TTC549 (cell line): ENCODE measurements around the gene SPOUT1.
A peak's percentile ranks its signal among the peaks of the same experiment; 100 is the strongest.

Experiments
- FAIRE-seq: peaks from 2 replicates; lab custom pipeline; 2012; peaks lifted over from hg19 to GRCh38; lab: Jason Lieb, UNC

The SPOUT1 gene

GRCh38 chr9:128836509-128837145 is 7.0 kb upstream of the SPOUT1 start:
- no peak for FAIRE-seq

GRCh38 chr9:128835246-128836210 is 5.9 kb upstream of the SPOUT1 start:
- no peak for FAIRE-seq

DNA sequence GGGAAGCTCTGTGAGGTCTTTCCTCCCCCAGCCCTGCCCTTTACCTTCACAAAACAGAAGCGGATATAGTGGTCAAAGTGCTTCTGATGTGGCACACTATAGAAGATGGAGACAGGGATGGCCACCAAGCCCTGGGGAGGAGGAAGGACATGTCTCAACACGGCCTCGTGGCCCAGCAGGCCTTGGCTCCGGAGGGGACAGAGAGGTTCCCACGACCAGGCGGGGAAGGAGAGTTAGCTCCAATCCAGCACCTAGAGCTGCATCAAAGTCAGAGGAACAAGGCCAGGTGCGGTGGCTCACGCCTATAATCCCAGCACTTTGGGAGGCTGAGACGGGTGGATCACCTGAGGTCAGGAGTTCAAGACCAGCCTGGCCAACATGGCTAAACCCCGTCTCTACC is 4.1 kb upstream of the SPOUT1 start:
- no peak for FAIRE-seq

DNA sequence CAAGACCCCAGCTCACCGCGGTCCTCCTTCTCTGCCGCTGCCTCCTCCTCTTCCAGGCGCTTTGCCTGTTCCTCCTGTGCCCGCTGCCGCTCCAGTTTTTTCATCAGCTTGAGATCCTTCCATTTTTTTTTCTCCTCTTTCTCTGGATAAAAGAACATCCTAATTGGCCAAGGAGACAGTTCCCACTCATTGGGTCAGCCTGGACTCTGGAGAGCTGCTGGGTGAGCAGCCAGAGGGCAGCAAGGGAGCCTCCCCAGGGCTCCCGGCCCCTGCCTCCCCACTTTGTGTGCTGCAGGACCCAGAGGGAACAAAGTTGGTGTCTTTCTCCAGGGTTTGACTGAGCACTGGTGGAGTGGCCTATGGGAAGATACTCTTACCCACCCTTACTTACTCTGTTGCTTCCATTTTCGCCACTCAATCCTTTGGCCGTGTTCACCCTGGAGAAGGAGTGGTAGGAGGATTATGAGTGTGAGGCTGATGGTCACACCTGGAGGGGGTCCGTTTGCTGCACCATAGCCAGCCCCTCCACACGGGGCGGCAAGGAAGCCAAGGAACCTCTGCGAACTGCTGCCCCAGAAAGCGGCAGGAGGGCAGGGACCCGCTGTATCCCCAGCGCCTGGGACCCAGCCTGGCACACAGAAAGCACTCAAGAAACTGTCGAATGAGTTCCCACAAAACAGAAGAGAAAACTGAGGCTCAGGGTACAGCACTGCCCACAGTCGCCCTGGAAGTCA is 708 bp downstream of the SPOUT1 start:
- no peak for FAIRE-seq

GRCh38 chr9:128828267-128828666 is 1.3 kb downstream of the SPOUT1 start:
- no peak for FAIRE-seq

DNA sequence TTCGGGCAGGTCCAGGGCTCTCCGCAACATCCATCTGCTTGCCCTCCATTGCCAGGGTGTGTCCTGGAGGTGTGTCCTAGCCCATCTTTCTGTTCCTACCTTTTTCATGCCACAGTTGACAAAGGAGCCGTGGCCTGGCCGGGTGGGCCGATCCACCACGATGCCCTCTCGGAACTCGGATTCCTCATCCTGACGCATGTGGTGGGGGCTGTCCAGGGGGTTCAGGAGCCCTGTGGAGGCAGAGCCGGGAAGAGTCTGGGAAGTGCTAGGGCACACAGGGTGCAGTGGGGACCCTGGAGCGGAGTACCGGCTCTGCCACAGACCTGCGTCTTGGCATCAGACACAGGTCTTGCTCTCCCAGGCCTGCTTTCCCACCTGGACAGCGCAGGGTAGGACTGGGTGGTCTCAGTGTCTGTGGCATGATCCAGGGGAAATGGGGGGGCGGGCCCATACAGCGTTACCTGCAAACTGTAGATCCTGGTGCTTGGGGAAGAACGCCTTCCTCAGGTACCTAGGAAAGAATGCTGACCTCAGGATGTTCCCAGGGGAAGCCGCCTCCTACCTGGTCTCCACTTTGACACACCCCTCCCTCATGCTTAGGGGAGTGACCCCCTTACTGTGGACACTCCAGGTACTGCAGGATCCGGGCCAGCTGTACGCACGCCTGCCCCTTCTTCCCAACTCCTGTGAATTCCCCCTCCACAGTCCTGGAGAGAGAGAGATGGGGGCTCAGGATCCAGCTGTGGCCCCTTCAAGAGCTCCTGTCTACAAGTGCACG is 3.5 kb downstream of the SPOUT1 start:
- no peak for FAIRE-seq

GRCh38 chr9:128824911-128825310 is 4.7 kb downstream of the SPOUT1 start:
- no peak for FAIRE-seq

DNA sequence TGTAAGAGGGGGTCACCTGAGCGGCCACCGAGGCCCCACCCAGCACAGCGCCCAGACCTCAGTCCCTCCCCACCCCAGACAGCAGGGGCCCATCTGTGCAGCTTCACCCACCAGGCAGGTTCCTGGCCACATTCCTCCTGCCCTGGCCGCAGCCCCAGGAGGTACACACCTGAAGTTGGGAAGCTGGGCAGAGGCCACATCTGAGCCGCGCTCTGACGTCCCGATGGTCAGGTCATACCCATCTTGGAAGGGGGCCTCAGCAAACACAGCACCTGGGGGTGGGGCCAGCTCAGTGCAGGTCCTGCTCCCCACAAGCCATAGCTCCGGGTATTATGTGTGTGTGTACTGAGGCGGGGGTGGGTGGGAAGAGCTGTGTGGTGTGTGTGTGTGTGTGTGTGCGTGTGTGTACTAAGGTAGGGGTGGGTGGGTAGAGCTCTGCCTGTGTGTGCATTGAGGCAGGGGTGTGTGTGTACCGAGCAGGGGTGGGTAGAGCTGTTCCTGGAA is 5.6 kb downstream of the SPOUT1 start:
- no peak for FAIRE-seq

GRCh38 chr9:128823362-128823902 is 6.2 kb downstream of the SPOUT1 start:
- FAIRE-seq, result no peak

DNA sequence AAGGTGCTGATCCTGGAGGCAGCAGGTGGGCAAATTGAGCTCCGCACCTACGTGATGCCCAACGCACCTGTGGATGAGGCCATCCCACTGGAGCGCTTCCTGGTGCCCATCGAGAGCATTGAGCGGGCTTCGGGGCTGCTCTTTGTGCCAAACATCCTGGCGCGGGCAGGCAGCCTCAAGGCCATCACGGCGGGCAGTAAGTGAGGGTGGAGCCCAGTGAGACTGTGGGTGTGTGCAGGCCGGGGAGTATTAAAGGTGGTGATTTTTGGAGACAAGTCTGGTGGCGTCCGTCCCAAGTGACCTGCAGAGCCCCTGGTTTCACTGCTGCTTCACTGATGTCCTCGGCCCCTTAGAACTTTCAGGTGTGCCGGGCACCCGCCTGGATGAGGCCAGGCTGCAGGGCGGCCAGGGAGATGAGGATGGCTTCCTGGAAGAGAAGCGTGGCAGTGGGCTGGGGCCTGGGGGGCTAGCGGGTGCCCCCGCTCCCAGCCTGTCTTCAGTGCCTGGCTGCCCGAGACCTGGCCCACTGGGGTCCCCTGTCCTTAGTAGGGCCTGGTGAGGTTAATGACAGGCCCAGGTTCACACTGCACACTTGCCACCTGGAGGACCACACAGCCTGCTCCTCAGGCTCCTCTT is 7.1 kb downstream of the SPOUT1 start:
- no peak for FAIRE-seq

- no peak for FAIRE-seq
Observed at GRCh38 chr9:128821584-128822406, 7.8 kb downstream of the SPOUT1 start.

DNA sequence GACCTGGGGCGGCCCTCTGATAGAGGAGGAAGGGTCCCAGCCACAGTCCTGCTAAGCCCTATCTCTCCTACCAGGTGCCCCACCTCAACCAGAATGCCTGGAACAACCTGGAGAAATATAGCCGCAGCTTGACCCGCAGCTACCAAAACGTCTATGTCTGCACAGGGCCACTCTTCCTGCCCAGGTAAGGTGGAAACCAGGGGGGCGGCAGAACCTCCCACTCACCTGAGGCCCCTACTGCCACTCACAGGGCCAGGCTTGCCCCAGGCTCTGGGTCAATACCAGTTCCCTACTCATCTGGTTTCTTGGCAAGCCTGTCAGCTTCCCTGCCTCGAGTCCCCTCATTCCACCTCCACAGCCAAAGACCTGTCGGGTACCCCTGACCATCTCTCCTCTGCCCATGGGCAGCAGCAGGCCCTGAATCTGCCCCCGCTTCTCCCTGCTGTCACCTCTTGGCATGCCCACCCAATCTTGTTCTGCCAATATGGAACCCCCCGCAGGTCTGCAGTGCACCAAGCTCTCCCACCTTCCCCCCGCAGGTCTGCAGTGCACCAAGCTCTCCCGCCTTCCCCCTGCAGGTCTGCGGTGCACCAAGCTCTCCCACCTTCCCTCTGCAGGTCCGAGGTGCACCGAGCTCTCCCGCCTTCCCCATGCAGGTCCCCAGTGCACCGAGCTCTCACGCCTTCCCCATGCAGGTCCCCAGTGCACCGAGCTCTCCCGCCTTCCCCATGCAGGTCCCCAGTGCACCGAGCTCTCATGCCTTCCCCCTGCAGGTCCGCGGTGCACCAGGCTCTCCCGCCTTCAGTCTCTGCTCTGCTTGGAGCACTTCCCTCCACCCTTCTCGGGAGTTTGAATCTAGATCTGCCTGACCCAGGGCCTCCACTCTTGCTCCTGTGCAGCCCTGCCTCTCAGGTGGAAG is 8.7 kb downstream of the SPOUT1 start:
- FAIRE-seq, result no peak

DNA sequence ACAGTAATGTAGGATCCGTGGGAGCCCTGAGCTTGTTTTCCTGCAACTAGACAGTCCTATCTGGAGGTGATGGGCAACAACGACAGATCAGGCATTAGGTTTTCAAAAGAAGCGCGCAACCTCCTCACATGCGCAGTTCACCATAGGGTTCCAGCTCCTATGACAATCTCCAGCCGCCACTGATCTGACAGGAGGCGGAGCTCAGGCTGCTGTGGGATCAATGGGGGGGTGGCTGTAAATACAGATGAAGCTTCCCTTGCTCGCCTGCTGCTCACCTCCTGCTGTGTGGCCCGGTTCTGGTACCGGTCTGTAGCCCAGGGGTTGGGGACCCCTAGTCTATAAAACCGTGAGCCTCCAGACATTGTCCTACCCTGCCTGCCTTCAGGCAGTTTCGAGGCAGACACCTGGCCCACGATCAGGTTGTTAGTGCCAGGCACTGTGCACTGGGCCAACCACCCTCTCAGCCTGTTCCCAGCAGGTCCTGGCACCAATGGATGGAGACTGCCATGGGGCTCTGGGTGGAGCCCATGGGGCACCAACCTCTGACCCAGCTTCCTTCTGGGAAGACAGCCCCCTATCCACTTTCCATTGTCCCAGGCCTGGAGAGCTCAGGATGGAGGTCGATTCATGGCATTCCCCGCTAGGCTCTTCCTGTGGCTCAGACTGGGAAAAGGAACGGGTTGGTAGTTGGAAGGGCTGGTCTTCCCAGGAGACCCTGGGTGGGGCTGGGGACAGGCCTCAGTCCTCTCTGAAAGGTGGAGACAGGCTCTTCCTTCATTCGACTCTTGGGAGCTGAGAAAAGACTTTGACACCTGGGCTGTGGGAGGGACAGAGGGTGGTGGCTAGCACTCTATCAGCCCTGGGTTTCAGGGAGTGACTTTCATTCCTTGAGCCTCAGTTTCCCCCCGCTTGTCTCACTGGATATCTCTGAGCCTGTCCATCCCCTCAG is 9.6 kb downstream of the SPOUT1 start:
- FAIRE-seq, result no peak

- FAIRE-seq, result no peak
Observed at GRCh38 chr9:128818839-128819715, 10.5 kb downstream of the SPOUT1 start.

DNA sequence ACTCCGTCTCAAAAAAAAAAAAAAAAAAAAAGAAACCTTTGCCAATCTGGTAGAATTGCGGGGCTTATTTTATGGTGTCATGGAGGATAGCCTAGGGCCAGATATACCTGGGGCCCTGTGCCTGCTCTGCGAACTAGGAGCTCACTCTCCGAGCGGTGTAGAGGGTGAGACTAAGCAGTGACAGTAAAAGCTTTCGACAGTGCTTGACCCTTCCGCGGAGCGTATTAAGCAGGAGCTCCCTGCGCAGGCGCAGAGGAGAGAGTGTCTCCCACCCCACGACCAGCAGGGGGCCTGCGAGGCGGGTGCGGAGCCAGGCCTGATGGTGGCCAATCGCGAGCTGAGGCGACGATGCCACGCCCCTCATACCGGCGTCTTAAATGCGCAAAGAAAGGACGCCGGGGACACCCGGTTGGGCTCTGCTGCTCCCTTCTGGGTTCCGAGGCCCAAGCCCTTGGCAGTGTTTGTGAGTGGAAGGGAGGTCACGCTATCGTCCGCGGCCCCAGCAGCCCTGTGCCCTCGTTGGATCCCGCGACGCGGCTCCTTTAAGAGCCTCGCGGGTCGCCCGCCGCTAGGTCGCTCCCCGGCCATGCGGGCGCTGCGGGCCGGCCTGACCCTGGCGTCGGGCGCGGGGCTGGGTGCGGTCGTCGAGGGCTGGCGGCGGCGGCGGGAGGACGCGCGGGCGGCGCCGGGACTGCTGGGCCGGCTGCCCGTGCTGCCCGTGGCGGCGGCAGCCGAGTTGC is 11.3 kb downstream of the SPOUT1 start, which contains the start of gene ENDOG:
Gene ENDOG (plus strand): TSS at position 402 of the 740 bp plus-strand sequence. CDS start 185 bp downstream, at position 587.
- peak; percentile 66 for FAIRE-seq

DNA sequence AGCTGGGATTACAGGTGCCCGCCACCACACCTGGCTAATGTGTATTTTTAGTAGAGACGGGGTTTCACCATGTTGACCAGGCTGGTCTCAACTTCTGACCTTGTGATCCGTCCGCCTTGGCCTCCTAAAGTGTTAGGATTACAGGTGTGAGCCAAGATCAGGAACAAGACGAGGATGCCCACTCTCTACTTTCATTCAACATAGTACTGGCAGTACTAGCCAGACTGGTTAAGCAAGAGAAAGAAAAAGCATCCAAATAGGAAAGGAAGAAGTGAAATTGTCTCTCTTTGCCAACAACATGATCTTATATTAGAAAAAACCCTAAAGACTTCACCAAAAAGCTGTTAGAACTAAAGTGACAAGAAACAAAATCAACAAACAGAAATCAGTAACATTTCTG is 18.7 kb downstream of the SPOUT1 start:
- FAIRE-seq, result no peak
